Measurements from ENCODE around the gene COBLL1.

DNA sequence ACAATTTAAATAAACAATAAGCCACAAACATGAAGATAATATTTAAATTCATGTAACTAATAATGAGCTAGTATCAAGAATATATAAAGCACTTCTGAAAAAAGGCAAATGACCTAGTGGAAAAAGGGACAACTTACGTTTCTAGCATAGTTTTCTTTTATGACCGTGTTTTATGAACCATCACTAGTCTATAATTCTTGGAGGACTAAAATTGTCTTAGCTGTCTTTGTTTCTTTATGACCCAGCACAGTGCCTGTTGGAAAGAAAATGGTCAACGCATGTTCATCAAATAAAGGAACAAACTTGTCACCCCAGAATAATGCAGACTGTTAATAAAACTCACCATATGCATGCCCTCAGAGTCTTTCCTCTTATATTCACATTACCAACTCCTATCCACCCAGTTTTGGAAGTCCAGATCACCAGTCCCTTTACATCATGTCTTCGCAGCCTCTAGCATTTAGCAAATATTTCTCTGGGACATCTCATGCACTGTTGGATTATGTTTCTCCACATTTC is 162.9 kb downstream of the COBLL1 start:
- TF ChIP-seq POLR2AphosphoS5 (IDR thresholded peaks at IDR 0.05; ENCODE audit: low read depth, low read length) (no peak), SIN3A (IDR thresholded peaks at IDR 0.05; ENCODE audit: borderline replicate concordance, insufficient read depth, low read depth, low read length) (no peak)
- TF ChIP-seq, protein P1, sequence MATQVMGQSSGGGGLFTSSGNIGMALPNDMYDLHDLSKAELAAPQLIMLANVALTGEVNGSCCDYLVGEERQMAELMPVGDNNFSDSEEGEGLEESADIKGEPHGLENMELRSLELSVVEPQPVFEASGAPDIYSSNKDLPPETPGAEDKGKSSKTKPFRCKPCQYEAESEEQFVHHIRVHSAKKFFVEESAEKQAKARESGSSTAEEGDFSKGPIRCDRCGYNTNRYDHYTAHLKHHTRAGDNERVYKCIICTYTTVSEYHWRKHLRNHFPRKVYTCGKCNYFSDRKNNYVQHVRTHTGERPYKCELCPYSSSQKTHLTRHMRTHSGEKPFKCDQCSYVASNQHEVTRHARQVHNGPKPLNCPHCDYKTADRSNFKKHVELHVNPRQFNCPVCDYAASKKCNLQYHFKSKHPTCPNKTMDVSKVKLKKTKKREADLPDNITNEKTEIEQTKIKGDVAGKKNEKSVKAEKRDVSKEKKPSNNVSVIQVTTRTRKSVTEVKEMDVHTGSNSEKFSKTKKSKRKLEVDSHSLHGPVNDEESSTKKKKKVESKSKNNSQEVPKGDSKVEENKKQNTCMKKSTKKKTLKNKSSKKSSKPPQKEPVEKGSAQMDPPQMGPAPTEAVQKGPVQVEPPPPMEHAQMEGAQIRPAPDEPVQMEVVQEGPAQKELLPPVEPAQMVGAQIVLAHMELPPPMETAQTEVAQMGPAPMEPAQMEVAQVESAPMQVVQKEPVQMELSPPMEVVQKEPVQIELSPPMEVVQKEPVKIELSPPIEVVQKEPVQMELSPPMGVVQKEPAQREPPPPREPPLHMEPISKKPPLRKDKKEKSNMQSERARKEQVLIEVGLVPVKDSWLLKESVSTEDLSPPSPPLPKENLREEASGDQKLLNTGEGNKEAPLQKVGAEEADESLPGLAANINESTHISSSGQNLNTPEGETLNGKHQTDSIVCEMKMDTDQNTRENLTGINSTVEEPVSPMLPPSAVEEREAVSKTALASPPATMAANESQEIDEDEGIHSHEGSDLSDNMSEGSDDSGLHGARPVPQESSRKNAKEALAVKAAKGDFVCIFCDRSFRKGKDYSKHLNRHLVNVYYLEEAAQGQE (IDR thresholded peaks at IDR 0.05; ENCODE audit: insufficient read depth in 1 of 2, low read depth in 2 of 2, low read length in 1 of 2) = no peak
- TF ChIP-seq, protein P2, sequence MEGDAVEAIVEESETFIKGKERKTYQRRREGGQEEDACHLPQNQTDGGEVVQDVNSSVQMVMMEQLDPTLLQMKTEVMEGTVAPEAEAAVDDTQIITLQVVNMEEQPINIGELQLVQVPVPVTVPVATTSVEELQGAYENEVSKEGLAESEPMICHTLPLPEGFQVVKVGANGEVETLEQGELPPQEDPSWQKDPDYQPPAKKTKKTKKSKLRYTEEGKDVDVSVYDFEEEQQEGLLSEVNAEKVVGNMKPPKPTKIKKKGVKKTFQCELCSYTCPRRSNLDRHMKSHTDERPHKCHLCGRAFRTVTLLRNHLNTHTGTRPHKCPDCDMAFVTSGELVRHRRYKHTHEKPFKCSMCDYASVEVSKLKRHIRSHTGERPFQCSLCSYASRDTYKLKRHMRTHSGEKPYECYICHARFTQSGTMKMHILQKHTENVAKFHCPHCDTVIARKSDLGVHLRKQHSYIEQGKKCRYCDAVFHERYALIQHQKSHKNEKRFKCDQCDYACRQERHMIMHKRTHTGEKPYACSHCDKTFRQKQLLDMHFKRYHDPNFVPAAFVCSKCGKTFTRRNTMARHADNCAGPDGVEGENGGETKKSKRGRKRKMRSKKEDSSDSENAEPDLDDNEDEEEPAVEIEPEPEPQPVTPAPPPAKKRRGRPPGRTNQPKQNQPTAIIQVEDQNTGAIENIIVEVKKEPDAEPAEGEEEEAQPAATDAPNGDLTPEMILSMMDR (IDR thresholded peaks at IDR 0.05) = no peak

Measured in Panc1 (cell line).